Stimulated activated naive B cell treated with anti-CD40 and anti-IgM and Interleukin-4, amounts not matched to agents 10 μg/mL and 1 μg/mL and 100 μg/mL, for 72 hours (primary cell): ENCODE data around the gene NCDN.
"Not testable (repeated sequence)": the region's sequence is repeated elsewhere in the genome, so short reads cannot be mapped to it uniquely, and the experiment has no call there.

Source experiments
- ATAC-seq, 2 donors: fragments of 150-1000 bp; cut with Tn5 transposase; replicated peaks; 2 replicates each; pipeline ENCODE4 v1.10.0; 2021; ENCODE audit warnings: moderate library complexity in 1 of 2
- DNase-seq: peaks from one replicate; pipeline ENCODE4 v3.0.0; 2021
- H3K27ac Mint-ChIP-seq: one replicate; pipeline ENCODE4 v1.8.0; 2022; ENCODE audit warnings: mild to moderate bottlenecking, mixed read lengths
- H3K27me3 Mint-ChIP-seq, 2 donors: one replicate each; pipeline ENCODE4 v1.8.0; 2022; ENCODE audit warnings: mixed read lengths in 2 of 2
- H3K36me3 Mint-ChIP-seq, 2 donors: one replicate each; pipeline ENCODE4 v1.8.0; 2022; ENCODE audit warnings: mixed read lengths in 2 of 2, mild to moderate bottlenecking in 1 of 2
- H3K4me1 Mint-ChIP-seq, 2 donors: one replicate each; pipeline ENCODE4 v1.8.0; 2022; ENCODE audit warnings: mixed read lengths in 2 of 2, mild to moderate bottlenecking in 1 of 2
- H3K4me3 Mint-ChIP-seq, 2 donors: one replicate each; pipeline ENCODE4 v1.8.0; 2022; ENCODE audit warnings: mild to moderate bottlenecking in 2 of 2, mixed read lengths in 2 of 2, moderate library complexity in 1 of 2
- H3K9me3 Mint-ChIP-seq, 2 donors: one replicate each; pipeline ENCODE4 v1.8.0; 2022; ENCODE audit warnings: mixed read lengths in 2 of 2, mild to moderate bottlenecking in 1 of 2

Gene NCDN

DNA sequence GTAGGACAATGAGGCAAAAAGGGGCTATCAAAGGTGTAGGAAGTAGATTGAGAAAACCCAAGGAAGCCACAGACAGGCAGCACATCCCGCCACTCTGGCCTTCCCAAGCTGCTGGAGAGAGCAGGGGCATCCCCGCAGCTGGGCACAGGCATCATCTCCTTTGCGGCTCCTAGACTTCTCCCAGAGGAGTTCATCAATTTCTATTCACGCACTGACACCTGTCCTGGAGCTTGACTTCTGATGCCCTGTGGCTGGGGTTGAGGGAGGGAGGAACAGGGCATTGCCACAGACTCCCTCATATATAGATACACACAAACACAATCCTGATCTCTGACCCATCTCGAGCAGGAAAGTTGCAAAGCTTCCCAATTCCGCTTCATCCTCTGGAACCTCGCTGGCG lies 13.7 kb downstream of the NCDN start:
- H3K9me3 Mint-ChIP-seq, result no peaks in the 10 kb centered on the region
- no peak overlapping the region for H3K4me3 Mint-ChIP-seq
- ATAC-seq, result no peak
- H3K27me3 Mint-ChIP-seq, result peaks cover 15 to 17% of the 10 kb centered on the region in 2 donors
- no peak for DNase-seq
- peaks cover 0 to 10% of the 10 kb centered on the region in 2 donors for H3K36me3 Mint-ChIP-seq
- H3K27ac Mint-ChIP-seq, result no peak overlapping the region
- peaks cover 13% of the 10 kb centered on the region in 2 donors for H3K4me1 Mint-ChIP-seq

GRCh38 chr1:35572296-35572695 lies 14.7 kb downstream of the NCDN start:
- no peak overlapping the region for H3K27ac Mint-ChIP-seq
- H3K4me1 Mint-ChIP-seq, result peaks cover 16 to 21% of the 10 kb centered on the region in 2 donors
- no peak for ATAC-seq
- DNase-seq, result no peak
- H3K36me3 Mint-ChIP-seq, result peaks cover 0 to 3% of the 10 kb centered on the region in 2 donors
- peaks cover 15 to 22% of the 10 kb centered on the region in 2 donors for H3K27me3 Mint-ChIP-seq
- no peaks in the 10 kb centered on the region for H3K9me3 Mint-ChIP-seq
- no peak overlapping the region for H3K4me3 Mint-ChIP-seq

DNA sequence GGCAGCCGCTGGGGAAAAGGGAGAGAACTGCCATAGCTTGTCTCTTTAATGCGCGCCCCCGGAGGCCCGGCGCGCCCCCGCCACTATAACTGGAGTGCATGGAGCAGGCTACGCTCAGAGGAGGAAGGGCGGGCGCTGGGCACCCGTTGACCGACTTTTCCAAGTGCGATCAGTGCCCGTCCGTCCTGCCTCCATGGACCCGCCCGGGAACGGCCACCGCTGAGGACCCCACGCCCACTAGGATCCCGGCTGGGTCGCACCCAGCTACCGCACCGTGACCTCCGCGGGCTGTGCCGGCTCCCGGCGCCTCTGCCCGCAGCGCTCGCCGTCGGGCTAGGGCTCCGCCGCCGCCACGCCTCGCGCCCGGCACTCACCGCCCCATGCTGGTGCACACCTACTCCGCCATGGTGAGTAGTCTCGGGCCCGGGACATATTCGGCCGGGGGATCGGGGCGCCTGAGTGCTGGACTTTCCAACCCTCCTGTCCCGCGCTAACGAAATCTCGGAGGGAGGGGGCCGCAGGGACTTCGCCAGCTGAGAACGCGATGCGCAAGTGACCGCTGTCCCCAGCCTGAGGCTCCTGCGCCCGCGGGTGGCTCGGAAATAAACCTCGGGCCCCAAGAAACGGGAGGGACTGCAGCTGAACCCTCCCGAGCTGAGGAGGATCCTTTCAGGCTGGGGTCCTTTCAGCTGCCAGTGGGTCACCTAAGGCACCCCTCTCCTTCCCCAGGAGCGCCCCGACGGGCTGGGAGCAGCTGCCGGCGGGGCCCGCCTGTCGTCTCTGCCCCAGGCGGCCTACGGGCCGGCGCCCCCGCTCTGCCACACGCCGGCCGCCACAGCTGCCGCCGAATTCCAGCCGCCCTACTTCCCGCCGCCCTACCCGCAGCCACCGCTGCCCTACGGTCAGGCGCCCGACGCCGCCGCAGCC lies 15.9 kb downstream of the NCDN start, which contains the start of gene TFAP2E:
Gene TFAP2E (plus strand): TSS at position 117 of the 927 bp plus-strand sequence. CDS start 264 bp downstream, at position 381.
- H3K36me3 Mint-ChIP-seq, result peaks cover 0 to 3% of the 10 kb centered on the region in 2 donors
- no peak for DNase-seq
- H3K4me3 Mint-ChIP-seq, result peak within 1 kb of the TSS in 1 of 2 donors; percentile 38
- ATAC-seq, result no peak
- H3K27me3 Mint-ChIP-seq, result peaks cover 15 to 22% of the 10 kb centered on the region in 2 donors
- H3K4me1 Mint-ChIP-seq, result peaks cover 27 to 33% of the 10 kb centered on the region in 2 donors
- no peaks in the 10 kb centered on the region for H3K9me3 Mint-ChIP-seq
- no peak within 1 kb of the TSS for H3K27ac Mint-ChIP-seq

DNA sequence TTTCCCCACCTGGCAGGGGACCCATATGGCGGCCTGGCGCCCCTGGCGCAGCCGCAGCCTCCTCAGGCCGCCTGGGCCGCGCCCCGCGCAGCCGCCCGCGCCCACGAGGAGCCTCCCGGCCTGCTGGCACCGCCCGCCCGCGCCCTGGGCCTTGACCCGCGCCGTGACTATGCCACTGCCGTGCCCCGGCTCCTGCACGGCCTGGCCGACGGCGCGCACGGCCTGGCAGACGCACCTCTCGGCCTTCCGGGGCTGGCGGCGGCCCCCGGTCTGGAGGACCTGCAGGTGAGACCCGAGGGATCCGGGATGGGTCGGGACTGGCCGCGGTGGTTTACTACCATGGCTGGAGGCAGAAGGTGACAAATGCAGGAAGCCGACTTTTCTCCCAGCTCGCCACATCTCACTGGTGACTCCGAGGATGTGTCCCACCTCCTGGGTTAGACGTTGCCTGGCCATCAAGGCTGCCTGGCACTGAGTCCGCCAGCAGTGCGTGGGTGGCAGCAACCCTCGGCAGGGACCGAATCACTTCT lies 16.6 kb downstream of the NCDN start:
- ATAC-seq, result no peak
- no peak for DNase-seq
- H3K4me3 Mint-ChIP-seq, result peak overlapping the region in 1 of 2 donors; percentile 9
- peaks cover 0 to 3% of the 10 kb centered on the region in 2 donors for H3K36me3 Mint-ChIP-seq
- H3K9me3 Mint-ChIP-seq, result no peaks in the 10 kb centered on the region
- H3K27me3 Mint-ChIP-seq, result peaks cover 15 to 22% of the 10 kb centered on the region in 2 donors
- H3K4me1 Mint-ChIP-seq, result peaks cover 22 to 27% of the 10 kb centered on the region in 2 donors
- no peak overlapping the region for H3K27ac Mint-ChIP-seq

- Mint-ChIP-seq H3K36me3 (peaks cover 0 to 3% of the 10 kb centered on the region in 2 donors), H3K4me3 (peak overlapping the region in 1 of 2 donors; percentile 9), H3K27ac (no peak overlapping the region), H3K4me1 (peaks cover 22 to 27% of the 10 kb centered on the region in 2 donors), H3K27me3 (peaks cover 15 to 22% of the 10 kb centered on the region in 2 donors), H3K9me3 (no peaks in the 10 kb centered on the region)
- DNase-seq, result no peak
- ATAC-seq, result no peak
Observed at GRCh38 chr1:35574655-35575415, 17.2 kb downstream of the NCDN start.

DNA sequence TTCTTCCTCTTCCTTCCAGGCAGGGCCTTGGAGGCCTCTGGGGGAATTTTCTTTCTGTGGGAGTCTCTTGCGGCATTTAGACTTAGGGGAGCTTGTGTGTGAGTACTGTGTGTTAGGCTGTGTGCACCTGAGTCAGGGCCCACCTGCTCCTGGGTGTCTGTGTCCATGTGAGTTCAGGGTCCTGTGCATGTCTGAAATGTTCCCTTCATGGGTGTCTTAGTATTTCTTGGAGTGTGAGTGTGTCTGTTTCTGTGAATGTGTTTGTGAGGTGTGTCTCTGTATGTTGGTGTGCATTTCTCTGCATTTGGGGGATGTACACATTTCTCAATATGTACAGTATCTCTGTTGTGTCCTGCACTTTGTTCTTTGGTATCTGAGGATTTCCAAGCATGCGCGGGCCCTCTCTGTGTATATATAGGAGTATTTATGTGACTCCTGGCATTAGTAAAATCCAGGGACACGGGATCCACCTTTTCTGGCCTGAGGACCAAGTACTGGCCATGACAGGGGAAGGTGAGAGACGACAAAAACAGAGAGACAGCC lies 17.9 kb downstream of the NCDN start:
- ATAC-seq, result no peak
- H3K4me3 Mint-ChIP-seq, result no peak overlapping the region
- no peak for DNase-seq
- no peaks in the 10 kb centered on the region for H3K9me3 Mint-ChIP-seq
- peaks cover 12 to 22% of the 10 kb centered on the region in 2 donors for H3K27me3 Mint-ChIP-seq
- peaks cover 0 to under 1% of the 10 kb centered on the region in 2 donors for H3K36me3 Mint-ChIP-seq
- H3K4me1 Mint-ChIP-seq, result peaks cover 22 to 27% of the 10 kb centered on the region in 2 donors
- peak overlapping the region; percentile 89 for H3K27ac Mint-ChIP-seq

DNA sequence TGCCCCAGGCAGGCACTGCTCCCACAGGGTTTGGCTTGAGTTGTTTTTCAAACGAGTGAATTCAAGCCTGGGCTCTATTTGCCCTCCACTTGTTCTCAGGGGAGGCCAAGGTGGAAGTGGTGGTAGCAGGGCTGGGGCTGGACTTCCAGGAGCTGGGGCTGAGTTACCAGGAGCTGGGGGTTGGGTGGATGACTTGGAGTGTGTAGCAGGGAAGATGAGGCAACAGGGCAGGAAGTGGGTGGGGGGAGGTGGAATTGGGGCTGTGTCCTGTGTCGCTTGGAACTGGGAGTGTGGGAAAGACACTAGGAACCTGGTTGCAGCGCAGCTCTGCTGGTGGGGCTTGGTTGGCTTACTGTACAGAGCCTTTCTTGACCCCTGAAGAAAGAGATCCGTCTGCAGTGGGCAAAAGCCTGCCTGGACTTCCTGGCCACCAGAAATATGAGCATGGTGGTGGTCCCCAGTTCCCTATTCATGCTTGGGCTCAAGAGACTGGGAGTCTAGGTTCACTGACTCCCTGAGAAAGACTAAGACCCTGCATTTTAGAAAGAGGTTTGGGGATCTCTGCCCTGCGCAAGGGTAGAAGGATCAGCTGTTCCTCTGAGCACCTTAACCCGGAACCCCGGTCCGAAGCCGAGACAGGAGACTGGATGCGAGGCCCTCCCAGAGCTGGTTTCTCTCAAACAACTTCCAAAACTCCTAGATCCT lies 18.6 kb downstream of the NCDN start:
- ATAC-seq (no peak), DNase-seq (no peak)
- H3K27ac Mint-ChIP-seq, result peak overlapping the region; percentile 89
- H3K9me3 Mint-ChIP-seq, result no peaks in the 10 kb centered on the region
- H3K36me3 Mint-ChIP-seq, result no peaks in the 10 kb centered on the region
- H3K4me1 Mint-ChIP-seq, result peaks cover 22 to 27% of the 10 kb centered on the region in 2 donors
- H3K4me3 Mint-ChIP-seq, result peak overlapping the region; percentile 72 to 80
- H3K27me3 Mint-ChIP-seq, result peaks cover 12 to 19% of the 10 kb centered on the region in 2 donors

- ATAC-seq, H3K36me3 Mint-ChIP-seq, H3K9me3 Mint-ChIP-seq, DNase-seq: not testable (repeated sequence)
- peaks cover 22 to 27% of the 10 kb centered on the region in 2 donors for H3K4me1 Mint-ChIP-seq
- peak overlapping the region; percentile 80 to 82 for H3K4me3 Mint-ChIP-seq
- H3K27me3 Mint-ChIP-seq, result peaks cover 12 to 14% of the 10 kb centered on the region in 2 donors
- H3K27ac Mint-ChIP-seq, result peak overlapping the region; percentile 88
Observed at GRCh38 chr1:35576766-35577070, 19.1 kb downstream of the NCDN start.

GRCh38 chr1:35577071-35577998 lies 19.7 kb downstream of the NCDN start:
- no peaks in the 10 kb centered on the region for H3K36me3 Mint-ChIP-seq
- H3K4me1 Mint-ChIP-seq, result peaks cover 22 to 27% of the 10 kb centered on the region in 2 donors
- no peaks in the 10 kb centered on the region for H3K9me3 Mint-ChIP-seq
- H3K27me3 Mint-ChIP-seq, result peaks cover 12% of the 10 kb centered on the region in 2 donors
- DNase-seq (peak; percentile 40), ATAC-seq (peak; percentile 84)
- peak overlapping the region; percentile 82 to 88 for H3K4me3 Mint-ChIP-seq
- H3K27ac Mint-ChIP-seq, result peak overlapping the region; percentile 90

- ATAC-seq (no peak), DNase-seq (no peak)
- H3K9me3 Mint-ChIP-seq, result no peaks in the 10 kb centered on the region
- H3K4me3 Mint-ChIP-seq, result no peak overlapping the region
- no peak overlapping the region for H3K27ac Mint-ChIP-seq
- peaks cover 2 to 7% of the 10 kb centered on the region in 2 donors for H3K27me3 Mint-ChIP-seq
- H3K4me1 Mint-ChIP-seq, result peaks cover 16 to 24% of the 10 kb centered on the region in 2 donors
- H3K36me3 Mint-ChIP-seq, result peaks cover under 1 to 2% of the 10 kb centered on the region in 2 donors
Observed at GRCh38 chr1:35580949-35581388, 23.4 kb downstream of the NCDN start.

GRCh38 chr1:35581621-35582020 lies 24.0 kb downstream of the NCDN start:
- H3K27me3 Mint-ChIP-seq, ATAC-seq, H3K9me3 Mint-ChIP-seq, H3K36me3 Mint-ChIP-seq, H3K4me3 Mint-ChIP-seq, DNase-seq: not testable (repeated sequence)
- Mint-ChIP-seq H3K27ac (peak overlapping the region; percentile 28), H3K4me1 (peaks cover 13 to 18% of the 10 kb centered on the region in 2 donors)

DNA sequence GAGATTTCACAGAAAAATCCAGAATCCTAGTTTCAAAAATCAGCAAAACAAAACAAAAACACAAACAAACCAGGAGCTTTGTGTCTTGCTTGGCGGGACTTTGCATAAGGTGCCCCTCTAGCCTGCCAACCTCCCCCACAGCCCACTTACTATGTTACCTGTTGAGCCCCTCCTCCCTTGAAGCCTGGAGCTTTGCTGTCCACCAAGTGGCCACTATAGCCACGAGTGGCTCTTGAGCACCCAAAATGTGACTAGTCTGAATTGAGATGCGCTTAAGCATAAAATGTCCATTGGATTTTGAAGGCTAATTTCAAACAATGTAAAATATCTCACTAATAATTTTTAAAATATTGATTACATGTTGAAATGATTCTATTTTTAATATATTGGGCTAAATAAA lies 27.7 kb downstream of the NCDN start:
- no peaks in the 10 kb centered on the region for H3K4me1 Mint-ChIP-seq

More for the DNA sequence above, 27.7 kb downstream of the NCDN start:
- DNase-seq (no peak), ATAC-seq (no peak)
- Mint-ChIP-seq H3K27ac (no peak overlapping the region), H3K27me3 (no peaks in the 10 kb centered on the region), H3K36me3 (peaks cover 4 to 14% of the 10 kb centered on the region in 2 donors), H3K4me3 (no peak overlapping the region), H3K9me3 (no peaks in the 10 kb centered on the region)
